NCI-H2107 treated with DMSO at 0.1 percent for 48 hours (cell line): ENCODE results near the gene MYD88.
"Not testable (repeated sequence)": the region's sequence is repeated elsewhere in the genome, so short reads cannot be mapped to it uniquely, and the experiment has no call there.

Source experiments
- DNase-seq: peaks from one replicate; lab custom pipeline; 2025; ENCODE audit not compliant: unreplicated experiment; lab: John Stamatoyannopoulos, UW

The MYD88 gene

DNA sequence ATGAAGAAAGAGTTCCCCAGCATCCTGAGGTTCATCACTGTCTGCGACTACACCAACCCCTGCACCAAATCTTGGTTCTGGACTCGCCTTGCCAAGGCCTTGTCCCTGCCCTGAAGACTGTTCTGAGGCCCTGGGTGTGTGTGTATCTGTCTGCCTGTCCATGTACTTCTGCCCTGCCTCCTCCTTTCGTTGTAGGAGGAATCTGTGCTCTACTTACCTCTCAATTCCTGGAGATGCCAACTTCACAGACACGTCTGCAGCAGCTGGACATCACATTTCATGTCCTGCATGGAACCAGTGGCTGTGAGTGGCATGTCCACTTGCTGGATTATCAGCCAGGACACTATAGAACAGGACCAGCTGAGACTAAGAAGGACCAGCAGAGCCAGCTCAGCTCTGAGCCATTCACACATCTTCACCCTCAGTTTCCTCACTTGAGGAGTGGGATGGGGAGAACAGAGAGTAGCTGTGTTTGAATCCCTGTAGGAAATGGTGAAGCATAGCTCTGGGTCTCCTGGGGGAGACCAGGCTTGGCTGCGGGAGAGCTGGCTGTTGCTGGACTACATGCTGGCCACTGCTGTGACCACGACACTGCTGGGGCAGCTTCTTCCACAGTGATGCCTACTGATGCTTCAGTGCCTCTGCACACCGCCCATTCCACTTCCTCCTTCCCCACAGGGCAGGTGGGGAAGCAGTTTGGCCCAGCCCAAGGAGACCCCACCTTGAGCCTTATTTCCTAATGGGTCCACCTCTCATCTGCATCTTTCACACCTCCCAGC is 2.9 kb downstream of the MYD88 start:
- DNase-seq = no peak

- peak; percentile 19 for DNase-seq
Measured at GRCh38 chr3:38141952-38142273, 3.5 kb downstream of the MYD88 start.

DNA sequence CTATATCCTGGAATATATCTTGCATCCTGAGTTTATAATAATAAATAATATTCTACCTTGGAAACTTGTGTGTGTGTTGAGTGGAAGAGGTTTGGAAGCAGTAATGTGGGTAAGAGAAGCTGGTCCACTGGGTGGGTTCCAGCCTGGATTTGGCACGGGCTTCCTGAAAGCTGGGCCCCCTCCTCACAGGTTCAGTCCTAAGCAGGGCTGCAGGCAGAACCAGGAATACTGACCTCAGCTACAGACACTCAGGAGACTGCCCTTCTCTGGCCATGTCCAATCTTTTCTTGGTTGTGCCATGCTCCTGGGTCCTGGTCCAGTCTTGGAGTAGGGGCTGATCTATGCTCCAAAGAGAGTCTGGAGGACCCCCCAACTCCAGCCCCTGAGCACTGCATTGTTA is 4.5 kb downstream of the MYD88 start:
- DNase-seq = no peak

GRCh38 chr3:38143511-38143910 is 5.0 kb downstream of the MYD88 start:
- DNase-seq = no peak

DNA sequence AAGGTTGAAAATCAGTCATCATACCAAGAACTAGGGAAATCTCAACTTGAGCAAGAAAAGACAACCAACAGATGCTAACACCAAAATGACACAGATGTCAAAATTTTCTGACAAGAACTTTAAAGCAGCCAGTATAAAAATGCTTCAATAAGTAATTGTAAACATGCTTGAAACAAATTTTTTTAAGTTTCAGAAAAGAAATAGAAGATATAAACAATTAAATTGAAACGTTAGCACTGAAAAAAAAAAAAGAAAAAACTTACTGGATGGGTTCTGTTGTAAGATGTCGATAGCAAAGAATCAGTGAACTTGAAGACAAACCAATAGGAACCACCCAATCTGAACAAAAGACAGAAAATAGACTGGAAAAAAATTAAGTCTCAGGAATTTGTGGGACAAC is 8.0 kb downstream of the MYD88 start:
- no peak for DNase-seq

DNA sequence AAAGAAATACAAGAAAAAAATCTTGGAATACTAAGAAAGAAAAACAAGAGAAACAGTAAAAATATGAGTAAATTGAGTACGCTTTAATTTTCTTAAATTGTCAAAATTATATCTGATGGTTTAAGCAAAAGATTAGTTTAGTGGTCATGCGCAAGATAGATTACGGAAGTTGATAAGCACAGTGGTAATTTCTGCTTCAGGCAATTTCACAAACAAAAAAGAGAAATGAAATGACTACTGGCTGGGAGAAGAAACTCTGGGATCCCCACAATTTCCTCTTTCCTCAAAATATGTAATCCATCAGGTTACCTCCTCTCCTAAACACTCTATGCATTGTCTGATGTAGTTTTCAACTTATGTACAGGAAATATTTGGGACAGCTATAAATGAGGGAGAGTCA is 9.0 kb downstream of the MYD88 start:
- no peak for DNase-seq

DNA sequence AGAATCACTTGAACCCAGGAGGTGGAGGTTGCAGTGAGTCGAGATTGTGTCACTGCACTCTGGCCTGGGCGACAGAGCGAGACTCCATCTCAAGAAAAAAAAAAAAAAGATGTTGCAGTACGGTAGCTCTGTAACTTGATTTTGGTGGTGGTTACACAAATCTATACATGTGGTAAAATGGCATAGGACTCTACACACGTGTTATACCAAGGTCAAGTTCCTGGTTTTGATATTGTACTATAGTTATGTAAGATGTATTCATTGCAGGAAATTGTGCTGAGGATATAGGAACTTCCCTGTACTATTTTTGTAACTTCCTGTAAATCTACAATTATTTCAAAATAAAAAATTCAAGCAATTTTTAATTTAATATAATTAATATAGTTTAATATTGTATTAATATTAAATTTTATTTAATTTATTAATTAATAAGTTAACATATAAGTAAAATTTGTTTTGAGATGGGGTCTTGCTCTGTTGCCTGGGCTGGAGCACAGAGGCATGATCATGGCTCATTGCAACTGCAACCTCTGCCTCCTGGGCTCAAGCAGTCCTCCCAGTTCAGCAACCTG is 9.9 kb downstream of the MYD88 start:
- DNase-seq = no peak

DNA sequence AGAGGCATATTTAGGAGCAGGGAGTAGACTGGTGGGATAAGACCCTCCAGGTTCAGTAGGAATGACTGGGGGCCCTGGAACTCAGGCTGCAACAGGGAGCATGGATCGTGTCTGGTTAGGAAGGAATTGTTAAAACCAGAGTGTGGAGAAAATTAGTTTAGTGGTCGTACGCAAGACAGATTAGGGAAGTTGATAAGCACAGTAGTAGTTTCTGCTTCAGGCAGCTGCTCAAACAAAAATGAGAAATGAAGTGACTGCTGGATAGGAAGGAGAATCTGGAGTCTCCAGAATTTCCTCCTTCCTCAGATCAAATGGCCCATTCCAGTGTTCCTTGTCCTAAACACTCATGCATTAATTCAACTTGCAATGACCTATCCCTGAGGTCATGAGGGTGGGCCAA is 11.2 kb downstream of the MYD88 start:
- DNase-seq = no peak

- DNase-seq = no peak
Measured at GRCh38 chr3:38150780-38151528, 12.5 kb downstream of the MYD88 start.

- no peak for DNase-seq
Measured at GRCh38 chr3:38151667-38152265, 13.3 kb downstream of the MYD88 start.

DNA sequence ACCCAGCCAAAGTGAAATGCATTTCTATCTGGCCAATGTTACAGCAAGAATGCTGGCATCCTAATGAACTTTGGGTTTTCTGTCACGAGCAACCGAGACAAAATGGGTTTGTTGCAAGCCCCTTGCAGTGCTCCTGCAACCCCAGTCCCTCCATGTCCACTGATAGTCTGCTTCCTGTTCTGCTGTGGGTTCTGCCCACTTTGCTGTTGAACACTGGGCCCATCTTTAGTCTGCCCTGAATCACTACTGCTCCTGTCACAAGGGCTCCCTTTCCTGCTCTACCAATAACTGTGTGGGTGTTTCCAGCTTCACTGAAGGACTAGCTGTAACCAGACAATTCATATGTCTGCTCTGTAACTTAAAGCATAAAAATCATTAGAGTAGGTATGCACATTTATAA is 14.1 kb downstream of the MYD88 start:
- DNase-seq = no peak

DNA sequence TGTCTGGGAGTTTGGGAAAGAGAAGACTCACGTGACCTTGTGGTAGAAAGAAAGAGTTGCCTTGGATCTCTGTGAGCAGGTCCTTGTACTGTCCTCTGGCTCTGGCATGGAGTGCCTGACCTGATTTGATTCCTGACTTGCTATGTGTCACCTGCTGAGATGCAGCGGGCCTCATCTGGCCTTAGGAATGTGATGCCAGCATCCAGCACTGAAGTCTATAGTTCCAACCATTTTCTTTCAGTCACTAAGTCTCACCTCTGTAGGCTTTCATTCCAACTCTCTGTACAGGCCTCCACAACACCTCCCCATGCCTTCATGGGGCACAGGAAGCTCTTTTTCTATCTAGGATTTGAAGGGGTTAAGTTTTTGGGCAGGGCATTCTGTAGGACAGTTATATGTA is 14.8 kb downstream of the MYD88 start:
- no peak for DNase-seq

DNA sequence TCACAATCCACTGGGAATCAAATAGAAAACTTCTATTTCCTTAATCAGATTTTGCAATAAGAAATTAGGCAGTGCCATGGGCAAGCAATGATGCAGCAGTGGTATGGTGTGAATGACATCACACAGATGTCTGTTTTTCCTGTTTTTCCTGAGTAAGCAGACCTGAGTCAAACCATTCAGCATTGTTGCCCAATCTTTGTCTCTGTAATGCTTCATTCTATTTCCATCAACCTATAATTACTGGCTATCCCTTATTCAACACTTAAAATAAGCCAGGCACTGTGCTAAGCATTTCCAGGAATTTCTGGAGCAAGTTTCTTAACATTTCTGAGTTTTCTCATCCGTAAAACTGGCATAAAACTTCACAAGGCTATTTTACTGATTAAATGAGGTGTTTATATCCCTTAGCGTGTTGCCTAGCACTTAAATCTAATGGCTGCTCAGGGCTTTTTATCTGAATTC is 15.6 kb downstream of the MYD88 start:
- DNase-seq = no peak

DNA sequence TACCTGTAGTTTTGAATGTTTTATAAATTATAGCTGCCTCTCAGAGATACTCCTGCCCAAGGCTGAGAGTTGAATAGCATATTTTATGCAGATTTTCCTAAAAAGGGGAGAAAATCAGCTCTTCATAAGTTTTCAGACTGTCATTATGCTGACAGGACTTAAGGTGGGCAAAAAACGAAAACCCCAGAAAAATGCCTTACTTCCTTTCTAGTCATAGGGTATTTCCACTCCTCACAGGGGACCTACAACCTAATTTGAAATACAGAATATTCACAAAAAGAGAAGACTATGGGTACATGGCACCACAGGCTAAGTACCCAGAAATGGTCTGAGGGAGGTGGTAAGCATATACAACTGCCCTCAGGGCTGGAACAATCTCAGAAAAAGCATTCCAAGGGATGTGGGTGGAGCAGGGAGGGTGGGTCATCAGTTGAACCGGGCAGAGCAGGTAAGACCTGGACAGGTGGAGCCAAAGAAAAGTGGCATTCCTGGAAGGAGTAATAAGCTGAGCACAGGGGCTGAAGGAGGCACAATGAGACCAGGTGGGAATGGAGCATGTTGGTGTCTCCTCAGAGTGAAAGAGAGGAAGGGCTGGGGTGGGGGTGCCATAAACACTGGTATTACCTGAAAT is 16.3 kb downstream of the MYD88 start:
- DNase-seq = no peak

GRCh38 chr3:38155825-38156224 is 17.4 kb downstream of the MYD88 start:
- no peak for DNase-seq

DNA sequence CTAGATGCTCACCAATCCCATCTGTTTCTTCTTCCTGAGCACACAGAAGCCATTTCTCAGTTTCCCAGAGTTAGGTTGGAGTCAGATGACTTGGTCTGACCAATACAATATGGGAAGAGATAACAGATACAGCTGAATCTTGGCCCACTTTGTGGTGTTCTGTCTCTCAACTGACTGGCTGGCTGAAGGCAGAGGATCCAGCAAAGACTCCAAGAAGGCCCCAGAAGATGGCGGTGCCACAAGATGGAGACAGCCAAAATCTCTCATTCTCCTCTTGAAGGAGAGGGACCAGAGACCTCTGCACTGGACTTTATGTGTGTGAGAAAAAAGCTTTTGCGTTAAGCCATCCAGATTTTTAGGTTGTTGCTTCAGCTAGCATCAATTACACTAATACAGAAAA is 18.7 kb downstream of the MYD88 start:
- no peak for DNase-seq

DNA sequence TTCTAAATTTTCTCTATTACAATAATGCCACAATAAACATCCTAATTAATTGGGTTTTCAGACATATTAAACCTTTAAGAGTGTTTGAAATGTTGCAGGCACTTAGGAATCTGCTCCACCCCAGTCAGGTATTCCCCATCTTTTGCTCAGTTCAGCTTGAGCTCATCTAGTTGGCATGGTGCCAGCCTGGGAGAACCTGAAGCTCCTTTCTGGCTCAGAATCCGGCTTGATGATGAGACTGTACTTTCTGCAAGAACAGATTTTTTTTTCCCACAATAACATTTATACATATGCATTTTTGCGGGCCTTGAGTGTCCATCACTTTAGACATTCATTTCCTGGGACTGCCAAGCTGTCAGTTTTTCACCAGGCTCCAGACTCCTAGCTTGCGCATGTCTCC is 19.1 kb downstream of the MYD88 start:
- no peak for DNase-seq

- DNase-seq = no peak
Measured at GRCh38 chr3:38158472-38158871, 20.0 kb downstream of the MYD88 start.

DNA sequence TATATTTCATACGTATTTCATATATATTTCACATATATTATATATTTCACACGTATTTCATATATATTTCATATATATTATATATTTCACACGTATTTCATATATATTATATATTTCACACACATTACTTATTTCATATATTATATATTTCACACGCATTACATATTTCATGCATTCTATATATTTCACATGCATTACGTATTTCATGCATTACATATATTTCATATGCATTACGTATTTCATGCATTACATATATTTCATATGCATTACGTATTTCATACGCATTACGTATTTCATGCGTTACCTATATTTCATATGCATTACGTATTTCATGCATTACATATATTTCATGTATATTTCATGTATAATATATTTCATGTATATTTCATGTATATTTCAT is 22.2 kb downstream of the MYD88 start:
- not testable (repeated sequence) for DNase-seq

DNA sequence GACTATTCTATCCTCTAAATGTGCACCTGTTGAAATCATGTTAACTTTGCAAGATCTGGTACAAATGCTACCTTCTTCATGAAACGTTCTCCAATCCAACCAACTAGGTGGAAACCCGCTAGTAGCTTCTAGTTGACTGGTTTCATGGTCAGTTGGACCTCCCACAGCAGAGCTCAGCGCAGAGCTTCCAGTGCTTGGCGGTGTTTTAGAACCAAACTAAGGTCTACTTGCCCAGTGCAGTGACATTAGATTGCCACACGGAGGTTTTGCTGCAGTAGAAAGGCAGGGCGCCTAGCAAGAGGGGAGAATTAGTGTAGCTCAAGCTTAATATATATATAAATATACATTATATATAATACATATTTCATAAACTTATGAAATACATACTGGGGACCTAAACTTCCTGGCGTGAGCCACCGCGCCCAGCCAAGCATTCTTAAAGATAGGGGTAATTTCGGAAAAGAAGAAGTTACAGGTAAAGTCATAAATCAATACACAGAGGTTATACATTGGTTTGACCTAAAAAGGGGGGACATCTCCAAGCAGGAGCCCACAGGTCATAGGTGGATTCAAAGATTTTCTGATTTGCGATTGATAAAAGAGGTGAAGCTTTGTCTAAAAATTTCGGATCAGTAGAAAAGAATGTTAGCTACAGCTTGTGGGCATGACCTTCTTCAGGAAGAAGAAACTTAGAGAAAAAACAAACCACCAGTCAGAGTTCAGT is 24.8 kb downstream of the MYD88 start:
- no peak for DNase-seq
